ENCODE data around the gene KDM4B.
"Not testable (repeated sequence)": the region's sequence is repeated elsewhere in the genome, so short reads cannot be mapped to it uniquely, and the experiment has no call there.

The KDM4B gene

DNA sequence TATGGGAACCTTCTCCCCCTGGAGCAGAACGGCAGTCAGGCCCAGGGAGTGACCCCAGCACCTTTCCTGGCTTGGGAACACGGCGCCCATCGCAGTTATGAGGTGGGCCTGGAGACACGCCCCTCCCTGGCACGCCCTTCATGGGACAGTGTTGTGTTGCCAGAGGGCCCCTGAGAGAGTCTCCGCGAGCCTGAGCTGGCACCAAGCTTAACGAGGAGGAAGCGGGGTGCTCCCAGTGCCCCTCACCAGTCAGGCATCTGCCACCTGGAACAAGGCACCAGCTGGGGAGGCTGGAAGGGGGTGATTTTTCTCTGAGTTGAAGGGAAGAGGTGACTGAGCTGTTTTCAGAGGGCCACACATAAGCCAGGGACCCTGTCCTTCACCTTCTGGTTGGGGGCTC lies 180.6 kb downstream of the KDM4B start:
- no peak for DNase-seq (ENCODE audit: low read depth in 2 of 2)

DNA sequence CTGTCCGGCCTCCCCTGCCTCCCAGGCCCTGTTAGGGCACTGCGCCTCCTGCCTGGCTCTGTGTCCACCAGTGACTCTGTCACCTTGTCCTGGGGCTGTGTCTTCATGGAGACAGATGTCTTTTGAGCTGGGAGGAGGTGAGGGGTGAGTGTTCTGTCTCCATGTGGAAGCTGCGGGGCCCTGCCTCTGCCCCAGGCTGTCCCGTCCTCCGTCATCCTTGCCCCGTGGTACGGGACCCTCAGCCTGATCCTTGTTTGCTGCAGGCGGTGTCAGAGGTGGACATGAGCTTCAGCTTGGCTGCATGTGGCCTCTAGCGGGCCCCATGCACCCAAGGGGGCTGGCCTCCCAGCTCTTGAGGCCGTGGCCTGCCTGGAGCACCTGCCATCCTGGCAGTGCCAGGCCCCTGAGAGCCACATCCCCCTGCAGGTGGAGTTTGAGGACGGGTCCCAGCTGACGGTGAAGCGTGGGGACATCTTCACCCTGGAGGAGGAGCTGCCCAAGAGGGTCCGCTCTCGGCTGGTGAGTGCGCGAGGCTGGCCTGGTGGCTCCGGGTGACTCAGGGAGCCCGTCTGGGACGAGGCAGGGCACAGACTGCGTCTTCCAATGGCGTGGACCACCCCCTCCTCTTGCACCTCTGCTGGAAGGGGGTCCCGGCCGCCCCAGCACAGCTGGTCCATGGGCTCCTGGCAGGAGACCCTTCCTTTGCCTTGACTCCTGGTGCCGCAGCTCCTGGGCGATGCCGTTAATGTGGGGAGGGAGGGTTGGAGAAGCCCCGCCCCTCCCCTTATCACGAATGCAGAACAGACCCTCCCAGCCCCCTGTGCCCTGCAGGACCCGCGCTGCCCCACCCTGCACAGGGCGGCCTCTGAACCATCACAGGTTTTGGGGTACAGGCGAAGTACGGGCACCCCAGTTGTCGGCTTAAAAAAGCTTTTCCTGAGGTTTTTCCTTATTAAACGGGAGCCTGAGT lies 181.3 kb downstream of the KDM4B start:
- DNase-seq (ENCODE audit: low read depth in 2 of 2), result no peak

DNA sequence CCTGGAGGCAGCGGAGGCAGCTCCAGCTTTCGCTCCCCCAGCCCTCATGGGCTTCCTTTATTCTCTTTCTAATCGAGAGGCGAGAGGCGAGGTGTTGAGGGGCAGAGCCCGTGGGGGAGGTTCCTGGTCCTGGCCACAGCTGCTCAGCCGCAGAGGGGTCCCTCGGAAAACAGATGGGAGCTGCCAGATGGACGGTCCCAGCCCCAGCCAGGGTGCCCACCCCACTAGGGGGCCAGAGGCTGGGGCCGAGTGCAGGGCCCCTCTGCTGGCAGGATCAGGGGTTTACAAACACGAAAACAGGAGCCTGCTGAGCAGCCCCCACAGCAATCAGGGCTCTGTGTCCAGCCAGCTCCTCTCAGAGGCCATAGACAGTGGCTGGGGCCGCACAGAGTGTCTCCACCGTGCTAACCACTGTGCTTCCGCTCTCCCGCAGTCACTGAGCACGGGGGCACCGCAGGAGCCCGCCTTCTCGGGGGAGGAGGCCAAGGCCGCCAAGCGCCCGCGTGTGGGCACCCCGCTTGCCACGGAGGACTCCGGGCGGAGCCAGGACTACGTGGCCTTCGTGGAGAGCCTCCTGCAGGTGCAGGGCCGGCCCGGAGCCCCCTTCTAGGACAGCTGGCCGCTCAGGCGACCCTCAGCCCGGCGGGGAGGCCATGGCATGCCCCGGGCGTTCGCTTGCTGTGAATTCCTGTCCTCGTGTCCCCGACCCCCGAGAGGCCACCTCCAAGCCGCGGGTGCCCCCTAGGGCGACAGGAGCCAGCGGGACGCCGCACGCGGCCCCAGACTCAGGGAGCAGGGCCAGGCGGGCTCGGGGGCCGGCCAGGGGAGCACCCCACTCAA lies 182.2 kb downstream of the KDM4B start:
- no peak for DNase-seq (ENCODE audit: low read depth in 2 of 2)

DNA sequence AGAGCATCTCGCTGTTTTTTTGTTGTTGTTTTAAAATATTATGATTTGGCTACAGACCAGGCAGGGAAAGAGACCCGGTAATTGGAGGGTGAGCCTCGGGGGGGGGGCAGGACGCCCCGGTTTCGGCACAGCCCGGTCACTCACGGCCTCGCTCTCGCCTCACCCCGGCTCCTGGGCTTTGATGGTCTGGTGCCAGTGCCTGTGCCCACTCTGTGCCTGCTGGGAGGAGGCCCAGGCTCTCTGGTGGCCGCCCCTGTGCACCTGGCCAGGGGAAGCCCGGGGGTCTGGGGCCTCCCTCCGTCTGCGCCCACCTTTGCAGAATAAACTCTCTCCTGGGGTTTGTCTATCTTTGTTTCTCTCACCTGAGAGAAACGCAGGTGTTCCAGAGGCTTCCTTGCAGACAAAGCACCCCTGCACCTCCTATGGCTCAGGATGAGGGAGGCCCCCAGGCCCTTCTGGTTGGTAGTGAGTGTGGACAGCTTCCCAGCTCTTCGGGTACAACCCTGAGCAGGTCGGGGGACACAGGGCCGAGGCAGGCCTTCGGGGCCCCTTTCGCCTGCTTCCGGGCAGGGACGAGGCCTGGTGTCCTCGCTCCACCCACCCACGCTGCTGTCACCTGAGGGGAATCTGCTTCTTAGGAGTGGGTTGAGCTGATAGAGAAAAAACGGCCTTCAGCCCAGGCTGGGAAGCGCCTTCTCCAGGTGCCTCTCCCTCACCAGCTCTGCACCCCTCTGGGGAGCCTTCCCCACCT lies 183.3 kb downstream of the KDM4B start:
- DNase-seq (ENCODE audit: low read depth in 2 of 2), result no peak

DNA sequence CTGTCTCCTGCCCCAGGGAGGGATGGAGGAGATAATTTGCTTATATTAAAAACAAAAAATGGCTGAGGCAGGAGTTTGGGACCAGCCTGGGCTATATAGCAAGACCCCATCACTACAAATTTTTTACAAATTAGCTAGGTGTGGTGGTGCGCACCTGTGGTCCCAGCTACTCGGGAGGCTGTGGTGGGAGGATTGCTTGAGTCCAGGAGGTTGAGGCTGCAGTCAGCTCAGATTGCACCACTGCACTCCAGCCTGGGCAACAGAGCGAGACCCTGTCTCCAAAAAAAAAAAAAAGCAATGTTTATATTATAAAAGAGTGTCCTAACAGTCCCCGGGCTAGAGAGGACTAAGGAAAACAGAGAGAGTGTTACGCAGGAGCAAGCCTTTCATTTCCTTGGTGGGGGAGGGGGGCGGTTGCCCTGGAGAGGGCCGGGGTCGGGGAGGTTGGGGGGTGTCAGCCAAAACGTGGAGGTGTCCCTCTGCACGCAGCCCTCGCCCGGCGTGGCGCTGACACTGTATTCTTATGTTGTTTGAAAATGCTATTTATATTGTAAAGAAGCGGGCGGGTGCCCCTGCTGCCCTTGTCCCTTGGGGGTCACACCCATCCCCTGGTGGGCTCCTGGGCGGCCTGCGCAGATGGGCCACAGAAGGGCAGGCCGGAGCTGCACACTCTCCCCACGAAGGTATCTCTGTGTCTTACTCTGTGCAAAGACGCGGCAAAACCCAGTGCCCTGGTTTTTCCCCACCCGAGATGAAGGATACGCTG lies 184.0 kb downstream of the KDM4B start:
- no peak for DNase-seq (ENCODE audit: low read depth in 2 of 2)

DNA sequence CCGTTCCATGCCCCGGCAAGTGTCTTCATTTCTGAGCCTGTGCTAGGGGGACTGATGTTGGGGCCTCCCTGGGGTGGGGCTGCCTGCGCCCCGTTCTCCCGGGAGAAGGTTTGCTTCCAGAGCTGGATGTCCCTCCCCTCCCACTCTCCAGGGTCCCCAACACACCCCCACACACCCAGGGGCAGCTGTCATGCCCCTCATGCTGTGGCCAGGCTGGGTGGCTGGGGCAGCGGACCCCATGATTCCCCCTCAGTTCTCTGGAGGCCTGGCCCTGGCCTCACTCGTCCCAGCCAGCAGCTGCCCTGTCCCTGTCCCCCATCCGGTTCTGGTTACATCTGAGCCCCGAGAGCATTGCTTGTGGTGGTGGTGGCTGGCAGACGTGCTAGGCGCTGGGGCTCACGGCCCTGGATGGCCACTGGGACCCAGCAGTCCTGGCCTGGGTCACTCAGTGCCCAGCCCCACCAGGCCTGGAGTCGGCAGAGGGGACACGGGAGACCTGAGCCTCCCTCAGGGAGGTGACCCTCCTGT lies 184.8 kb downstream of the KDM4B start:
- no peak for DNase-seq (ENCODE audit: low read depth in 2 of 2)

DNA sequence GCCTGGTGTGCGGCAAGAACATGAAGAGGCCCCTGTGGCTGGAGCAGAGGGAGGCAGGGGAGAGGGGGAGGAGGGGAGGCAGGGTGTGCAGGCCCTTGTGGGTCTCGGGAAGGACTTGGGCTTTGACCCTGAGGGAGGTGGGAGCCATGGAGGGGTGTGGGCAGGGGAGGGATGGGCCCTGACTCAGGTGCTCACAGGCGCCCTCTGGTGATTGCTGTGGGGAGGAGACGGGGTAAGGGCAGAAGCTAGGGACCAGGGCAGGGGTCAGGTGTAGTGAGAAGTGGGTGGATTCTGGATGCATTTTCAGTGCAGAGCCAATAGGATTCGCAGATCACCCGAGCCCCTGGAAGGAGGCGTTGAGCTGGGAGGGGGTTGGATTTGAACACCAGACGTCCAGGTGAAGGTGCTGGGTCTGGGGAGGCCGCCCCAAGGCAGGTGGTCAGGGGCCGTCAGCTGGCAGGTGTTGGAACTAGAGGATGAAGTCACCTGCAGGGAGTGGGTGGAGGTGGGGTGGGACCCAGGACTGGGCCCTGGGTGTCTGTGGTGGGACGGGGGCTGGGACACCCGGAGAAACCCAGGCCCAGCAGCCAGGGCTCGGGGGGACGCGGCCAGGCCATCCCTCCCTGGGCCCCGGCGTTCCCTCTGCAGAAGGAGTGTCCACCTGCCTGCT lies 185.4 kb downstream of the KDM4B start:
- no peak for DNase-seq (ENCODE audit: low read depth in 2 of 2)

DNA sequence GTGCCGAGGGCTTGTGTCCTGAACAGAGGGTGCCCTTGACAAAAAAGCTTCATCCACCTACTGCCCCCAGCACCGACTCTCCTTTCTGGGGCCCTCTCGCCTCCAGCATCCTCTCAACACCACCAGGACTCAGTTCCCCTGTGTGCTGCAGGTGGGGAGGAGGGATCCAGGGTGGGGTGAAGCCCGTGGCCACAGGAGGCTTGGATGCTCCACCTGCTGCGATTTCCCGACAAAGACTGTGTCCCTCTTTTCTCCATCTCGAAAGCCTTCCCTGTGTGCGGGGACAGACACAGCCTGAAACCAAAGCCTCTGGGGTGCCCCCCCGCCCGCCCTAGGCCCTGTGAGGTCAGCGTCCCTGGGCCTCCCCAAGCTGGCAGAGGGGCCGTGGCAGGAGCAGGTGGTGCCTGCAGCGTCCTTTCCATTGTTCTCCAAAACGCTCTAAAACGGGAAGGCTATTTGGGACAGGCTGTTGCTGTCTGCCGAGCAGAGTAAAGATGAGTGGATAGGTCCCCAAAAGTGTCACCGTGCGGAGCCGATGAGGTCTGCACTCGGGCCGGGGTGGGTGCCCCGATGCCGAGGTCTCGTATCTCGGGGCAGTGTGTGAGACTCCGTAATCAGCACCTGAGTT lies 186.0 kb downstream of the KDM4B start:
- no peak for DNase-seq (ENCODE audit: low read depth in 2 of 2)

DNA sequence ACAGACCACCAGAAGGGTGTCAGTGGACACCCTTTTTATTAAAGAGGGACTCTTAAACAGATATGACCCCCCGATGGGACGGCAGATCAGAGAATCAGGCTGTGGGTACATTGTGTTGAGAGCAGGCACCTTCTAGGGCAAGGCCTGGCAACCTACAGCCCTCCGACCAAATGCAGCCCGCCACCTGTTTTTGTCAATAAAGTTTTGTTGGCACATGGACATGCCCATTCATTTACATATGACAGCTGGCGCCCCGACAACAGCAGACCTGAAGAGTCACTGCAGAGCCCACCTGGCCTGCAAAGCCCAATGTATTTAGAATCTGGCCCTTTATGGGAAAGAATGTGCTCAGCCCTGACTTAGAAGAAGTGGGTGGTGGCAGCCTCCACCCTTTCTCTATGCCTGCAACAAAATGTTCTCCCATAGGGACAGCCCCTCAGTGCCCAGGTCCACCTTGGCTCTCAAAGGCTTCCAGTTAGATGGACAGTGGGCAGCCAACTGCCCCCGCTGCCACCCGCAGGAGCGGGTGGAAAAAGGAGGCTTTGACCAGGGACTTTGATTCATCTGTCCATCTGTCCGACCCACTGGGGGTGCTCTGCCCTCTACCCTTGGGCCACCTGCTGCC lies 186.8 kb downstream of the KDM4B start:
- no peak for DNase-seq (ENCODE audit: low read depth in 2 of 2)

DNA sequence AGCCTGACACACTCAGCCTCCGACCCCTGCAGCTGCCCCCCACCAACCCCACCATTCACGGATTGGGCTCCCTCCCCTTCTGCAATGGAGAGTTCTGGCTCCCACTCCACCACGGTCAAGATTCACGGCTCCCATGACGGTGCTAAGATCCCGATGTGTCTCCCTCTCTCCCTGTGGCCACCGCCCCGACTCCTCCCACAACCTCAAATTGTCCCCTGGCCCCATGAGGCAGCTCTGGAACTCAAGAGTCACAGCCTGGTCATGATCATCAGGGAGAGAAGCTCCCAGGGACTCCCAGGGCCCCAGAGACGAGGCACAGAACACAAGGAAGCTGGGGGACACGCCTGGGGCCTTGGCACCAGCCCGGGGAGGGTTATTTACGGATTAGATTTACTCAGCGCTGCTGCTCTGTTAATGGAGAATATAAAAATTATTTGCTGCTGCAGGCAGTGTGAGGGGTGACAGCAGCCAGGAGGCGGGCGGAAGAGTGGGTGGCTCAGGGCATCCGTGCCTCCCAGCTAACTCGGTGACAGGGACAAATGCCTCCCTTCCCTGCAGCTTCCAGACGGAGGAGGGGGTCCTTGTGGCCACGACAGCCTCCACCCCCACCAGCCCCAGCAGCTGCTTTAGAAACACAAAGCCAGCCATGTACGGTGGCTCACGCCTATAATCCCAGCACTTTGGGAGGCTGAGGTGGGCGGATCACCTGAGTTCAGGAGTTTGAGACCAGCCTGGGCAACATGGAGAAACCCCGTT lies 187.5 kb downstream of the KDM4B start:
- no peak for DNase-seq (ENCODE audit: low read depth in 2 of 2)

DNA sequence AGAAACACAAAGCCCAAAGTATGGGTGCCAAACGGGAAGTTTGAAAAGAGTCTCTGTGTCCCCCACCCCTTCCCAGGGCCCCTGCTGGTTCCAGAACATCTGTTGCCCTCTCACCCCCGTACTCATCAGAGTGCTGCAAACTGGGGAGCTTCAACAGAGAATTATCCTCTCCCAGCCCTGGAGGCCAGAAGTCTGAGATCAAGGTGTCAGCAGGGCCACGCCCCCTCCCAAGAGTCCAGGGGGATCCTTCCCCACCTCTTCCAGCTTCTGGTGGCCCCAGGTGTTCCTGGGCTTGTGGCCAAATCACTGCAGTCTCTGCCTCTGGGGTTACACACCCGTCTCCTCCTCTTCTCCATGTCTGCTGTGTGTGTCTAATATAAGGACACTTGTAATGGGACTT lies 188.3 kb downstream of the KDM4B start:
- DNase-seq (ENCODE audit: low read depth in 2 of 2), result no peak

DNA sequence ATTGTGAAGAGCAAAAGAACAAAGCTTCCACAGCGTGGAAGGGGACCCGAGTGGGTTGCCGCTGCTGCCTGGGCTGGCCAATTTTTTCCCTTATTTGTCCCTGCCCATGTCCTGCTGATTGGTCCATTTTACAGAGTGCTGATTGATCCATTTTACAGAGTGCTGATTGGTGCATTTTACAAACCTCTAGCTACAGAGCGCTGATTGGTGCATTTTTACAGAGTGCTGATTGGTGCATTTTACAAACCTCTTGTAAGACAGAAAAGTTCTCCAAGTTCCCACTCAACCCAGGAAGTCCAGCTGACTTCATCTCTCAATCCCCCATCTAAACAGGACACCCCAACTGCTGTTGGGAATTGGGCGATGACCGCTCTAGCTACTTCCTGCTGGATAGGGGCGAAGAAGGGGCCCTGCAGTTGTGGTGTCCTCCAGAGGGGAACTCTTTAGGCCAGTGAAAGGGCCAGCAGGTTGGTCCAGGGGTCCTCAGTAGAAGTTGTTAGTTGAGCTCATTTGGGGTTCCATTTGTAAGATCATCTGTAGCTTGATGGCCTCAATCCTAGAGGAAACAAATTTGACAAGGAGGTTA lies 189.7 kb downstream of the KDM4B start:
- DNase-seq (ENCODE audit: low read depth in 2 of 2), result not testable (repeated sequence)

DNA sequence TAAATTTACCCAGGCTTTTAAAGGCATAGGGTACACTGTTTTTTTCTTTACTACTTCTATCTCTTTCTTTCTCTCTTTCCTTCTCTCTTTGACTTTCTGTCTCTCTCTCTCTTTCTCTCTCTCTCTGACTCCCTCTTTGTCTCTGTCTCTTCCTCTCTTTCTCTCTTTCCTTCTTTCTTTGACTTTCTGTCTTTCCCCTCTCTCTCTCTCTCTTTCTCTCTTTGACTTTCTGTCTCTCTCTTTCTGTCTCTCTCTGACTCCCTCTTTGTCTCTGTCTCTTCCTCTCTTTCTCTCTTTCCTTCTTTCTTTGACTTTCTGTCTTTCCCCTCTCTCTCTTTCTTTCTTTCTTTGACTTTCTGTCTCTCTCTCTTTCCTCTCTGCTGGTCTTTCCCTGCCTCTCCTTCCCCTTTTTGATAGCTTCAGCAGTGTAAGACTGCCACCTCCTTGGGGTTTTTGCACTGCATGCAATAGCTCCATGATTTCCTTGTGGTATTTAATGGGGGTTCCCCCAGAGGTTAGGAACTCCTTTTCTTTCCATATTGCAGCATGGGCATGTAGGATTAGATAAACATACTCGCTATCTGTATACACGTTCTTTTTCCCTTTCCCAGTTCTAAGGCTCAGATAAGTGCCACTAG lies 191.4 kb downstream of the KDM4B start:
- DNase-seq (ENCODE audit: low read depth in 2 of 2), result not testable (repeated sequence)

DNA sequence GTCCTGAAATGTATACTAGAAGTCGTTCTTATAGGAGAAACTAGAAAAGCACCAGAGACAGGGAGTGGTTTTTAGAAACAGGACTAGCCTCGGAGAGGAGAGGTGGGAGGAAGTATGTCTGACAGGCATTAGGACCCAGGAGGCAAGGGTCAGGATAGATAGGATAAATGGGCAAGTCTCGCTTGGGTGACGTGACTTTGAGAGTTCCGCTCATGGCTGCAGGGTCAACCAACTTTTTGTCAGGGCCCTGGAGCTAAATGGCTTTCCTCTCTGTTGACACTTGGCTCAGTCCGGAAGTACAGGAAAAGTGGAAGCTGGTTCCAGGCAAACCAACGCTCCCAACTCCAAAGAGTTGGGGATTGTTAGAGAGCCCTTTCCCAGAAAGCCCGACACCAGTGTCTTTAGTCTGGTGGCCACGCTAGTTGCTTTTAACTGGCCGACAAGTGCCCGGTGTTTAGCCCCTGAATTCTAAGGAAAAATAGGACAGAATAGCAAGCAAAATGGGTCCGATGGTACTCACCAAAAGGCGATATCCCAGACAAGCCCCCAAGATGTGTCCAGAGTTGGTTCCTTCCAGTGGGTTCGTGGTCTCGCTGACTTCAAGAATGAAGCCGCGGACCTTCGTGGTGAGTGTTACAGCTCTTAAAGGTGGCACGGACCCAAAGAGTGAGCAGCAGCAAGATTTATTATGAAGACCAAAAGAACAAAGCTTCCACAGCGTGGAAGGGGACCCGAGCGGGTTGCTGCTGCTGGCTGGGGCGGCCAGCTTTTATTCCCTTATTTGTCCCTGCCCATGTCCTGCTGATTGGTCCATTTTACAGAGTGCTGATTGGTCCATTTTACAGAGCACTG lies 196.2 kb downstream of the KDM4B start:
- not testable (repeated sequence) for DNase-seq (ENCODE audit: low read depth in 2 of 2)

DNA sequence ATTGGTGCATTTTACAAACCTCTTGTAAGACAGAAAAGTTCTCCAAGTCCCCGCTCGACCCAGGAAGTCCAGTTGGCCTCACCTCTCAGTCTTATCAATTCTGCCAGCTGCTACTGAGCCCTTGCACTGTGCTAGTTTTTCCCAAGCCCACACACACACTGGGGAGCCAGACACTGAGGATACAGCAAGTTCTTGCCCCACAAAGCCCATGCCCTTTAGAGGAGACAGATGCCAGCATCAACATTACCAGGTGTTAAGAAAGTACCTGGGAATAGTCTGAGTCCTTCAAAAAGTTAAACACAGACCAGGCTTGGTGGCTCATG lies 196.7 kb downstream of the KDM4B start:
- no peak for DNase-seq (ENCODE audit: low read depth in 2 of 2)

DNA sequence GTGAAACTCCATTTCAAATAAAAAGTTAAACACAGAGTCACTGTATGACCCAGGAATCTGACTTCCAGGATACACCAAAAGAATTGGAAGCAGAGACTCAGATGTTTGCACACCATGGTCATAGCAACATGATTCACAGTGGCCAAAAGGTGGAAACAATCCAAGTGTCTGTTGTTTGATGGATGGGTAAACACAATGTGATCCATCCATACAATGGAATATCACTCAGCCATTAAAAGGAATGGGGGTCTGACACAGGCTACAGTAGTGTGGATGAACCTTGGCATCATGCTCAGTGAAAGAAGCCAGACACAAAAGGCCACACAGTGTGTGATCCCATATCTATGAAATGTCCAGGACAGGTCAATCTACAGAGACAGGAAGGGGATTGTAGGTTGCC lies 197.3 kb downstream of the KDM4B start:
- DNase-seq (ENCODE audit: low read depth in 2 of 2), result no peak

DNA sequence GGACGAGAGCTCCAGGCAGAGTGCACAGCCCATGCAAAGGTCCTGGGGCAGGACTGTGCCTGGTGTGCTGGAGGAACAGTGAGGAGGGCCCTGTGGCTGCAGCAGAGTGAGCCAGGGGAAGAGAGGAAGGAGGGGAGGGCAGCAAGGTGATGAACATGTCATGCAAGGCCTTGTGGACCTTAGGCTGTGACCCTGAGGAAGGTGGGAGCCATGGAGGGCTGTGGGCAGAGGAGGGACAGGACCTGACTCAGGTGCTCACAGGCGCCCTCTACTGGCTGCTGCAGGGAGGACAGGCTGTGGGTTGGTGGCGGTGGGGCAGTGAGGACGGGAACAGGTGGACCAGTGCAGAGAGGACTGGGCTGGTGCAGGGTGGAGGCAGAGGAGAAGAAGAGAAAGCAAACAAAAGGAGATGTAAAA lies 201.4 kb downstream of the KDM4B start:
- DNase-seq (ENCODE audit: low read depth in 2 of 2), result peak; percentile 6 to 12
